Adrenal gland (tissue), 12 donors: Measurements from ENCODE around the gene STIM1. TPM values are rescaled to one million over a fixed set of nuclear protein-coding genes. Genes with fewer than 3 reads are reported as not detected.

Source experiments
- DNase-seq, 7 donors: peaks; one replicate each; pipeline ENCODE4 v3.0.0-alpha.2; 2019 to 2020
- H3K27ac ChIP-seq, 5 donors: fragments of 200-600 bp; sonication (generic) in 4 of 5; 1 replicate in 3 of 5; 2 replicates in 2 of 5; pipeline versions ENCODE4 v1.5.1 to v1.8.0; 2016 to 2020; ENCODE audit warnings: mild to moderate bottlenecking in 1 of 5
- H3K27me3 ChIP-seq: fragments of 200-600 bp; 2 replicates; pipeline ENCODE4 v1.8.0; 2021
- H3K36me3 ChIP-seq, 2 donors: fragments of 200-600 bp; replicated peaks in 1 of 2; 1 replicate in 1 of 2; 2 replicates in 1 of 2; pipeline versions ENCODE4 v1.5.1 to v1.8.0; 2018 to 2022
- H3K4me1 ChIP-seq, 2 donors: fragments of 200-600 bp; replicated peaks in 1 of 2; 1 replicate in 1 of 2; 2 replicates in 1 of 2; pipeline versions ENCODE4 v1.5.1 to v1.8.0; 2018 to 2021
- H3K4me3 ChIP-seq, 4 donors: fragments of 200-600 bp; sonication (generic) in 3 of 4; one replicate each; pipeline ENCODE4 v1.5.1; 2016 to 2018
- H3K9me3 ChIP-seq, 3 donors: fragments of 200-600 bp; sonication (generic) in 1 of 3; replicated peaks in 1 of 3; 1 replicate in 2 of 3; 2 replicates in 1 of 3; pipeline versions ENCODE4 v1.5.1 to v1.8.0; 2016 to 2021
- POLR2A ChIP-seq, 2 donors: fragments of 450-650 bp; IDR thresholded peaks; one replicate each; pipeline ENCODE4 v1.6.1; 2017; ENCODE audit warnings: antibody characterized with exemption in 2 of 2, mild to moderate bottlenecking in 2 of 2, moderate library complexity in 1 of 2
- whole genome bisulfite sequencing, 4 donors: extraction: QIAGEN DNeasy Blood & Tissue Kit in 2 of 4; methylation state at CpG; one replicate each; pipeline versions ENCODE4 v1.1.5 to v1.1.7; 2013 to 2017; 5-methylcytosine and 5-hydroxymethylcytosine counted together
- intact Hi-C, 2 donors: fragments of 100-400 bp; cut with DNase I; formaldehyde crosslinking; loops; one replicate each; pipeline versions ENCODE4 v1.14.1 to v1.15.0; 2022 to 2023
- polyA plus RNA-seq, 3 donors: library from polyadenylated mRNA; stranded (reverse); fragments of 200-250 nt in 2 of 3; fragments of 350-450 nt in 1 of 3; fragmentation: Illumina TruSeq in 1 of 3; extraction: RNeasy Lipid Tissue Mini Kit (QIAGEN cat#74804) in 1 of 3; gene quantifications; one replicate each; pipeline ENCODE4 v1.2.3, GENCODE V29; 2013 to 2014
- total RNA-seq, 9 donors: library from RNA; depleted of rRNA in 4 of 9; stranded (reverse); fragments of >200 nt in 4 of 9; fragments of 120-200 nt in 1 of 9; fragmentation: NEBNext Ultra II Directional in 1 of 9; extraction: Animal tissue kit (Norgen Biotek cat#: 25700) in 1 of 9; gene quantifications; one replicate each; pipeline versions ENCODE4 v1.1.0 to v1.2.4, GENCODE V29; 2013 to 2023
- TF ChIP-seq, protein P1 (sequence below), 6 experiments: fragments of 450-650 bp in 4 of 6; fragments of 200-600 bp in 2 of 6; sonication (generic) in 1 of 6; IDR thresholded peaks; 1 replicate in 5 of 6; 2 replicates in 1 of 6; pipeline versions ENCODE4 v1.5.1 to v1.8.0; 2016 to 2021; ENCODE audit warnings: antibody characterized with exemption in 6 of 6, mild to moderate bottlenecking in 2 of 6, moderate library complexity in 1 of 6
- donor health status: healthy with polysubstance abuse.
- donor health status: Bipolar disorder and iron deficiency.
- donor health status: DM: yes; HTN: yes; CAD: no.
- donor health status: DM: no; HTN: no; CAD: no.
- donor health status: DM: no; HTN: no; CAD: no.
- donor health status: DM: yes; HTN: yes; CAD: no.

STIM1 gene
- total and polyA plus RNA-seq, 12 donors, result 7.8 to 44.1 (median 32.5) TPM

DNA sequence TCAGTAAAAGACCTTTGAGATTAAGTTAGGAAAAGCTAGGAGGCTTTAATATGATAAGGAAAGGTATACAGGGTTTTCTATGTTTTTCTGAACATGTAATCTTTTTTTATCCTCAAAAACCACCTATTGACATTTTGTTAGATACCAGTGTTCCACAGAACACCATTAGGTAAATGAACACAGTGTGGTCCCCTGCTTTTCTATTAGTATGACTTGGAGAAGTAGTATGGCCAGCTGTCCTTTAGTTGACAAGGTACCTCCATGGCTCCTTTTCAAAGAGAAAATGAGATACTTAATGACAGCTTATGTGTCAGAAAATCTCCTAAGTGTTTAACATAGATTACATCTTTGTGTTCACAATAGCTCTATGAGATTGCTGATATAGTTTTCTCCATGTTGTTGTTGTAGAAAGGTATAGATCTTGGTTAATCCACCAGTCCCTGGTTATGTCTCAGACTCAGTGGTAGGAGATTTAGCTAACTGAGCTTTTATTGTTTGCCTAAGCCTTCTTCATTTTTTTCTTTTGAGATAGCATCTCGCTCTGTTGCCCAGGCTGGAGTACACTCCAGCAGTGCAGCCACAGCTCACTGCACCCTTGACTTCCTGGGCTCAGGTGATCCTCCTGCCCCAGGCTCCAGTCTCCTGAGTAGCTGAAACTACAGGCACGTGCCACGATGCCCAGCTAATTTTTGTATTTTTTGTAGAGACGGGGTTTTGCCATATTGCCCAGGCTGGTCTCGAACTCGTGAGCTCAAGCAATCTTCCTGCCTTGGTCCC lies 46.0 kb downstream of the STIM1 start:
- WGBS, 4 donors, result 90 to 97% (median 96%) methylated on average over 6 of the region's 6 CpGs

DNA sequence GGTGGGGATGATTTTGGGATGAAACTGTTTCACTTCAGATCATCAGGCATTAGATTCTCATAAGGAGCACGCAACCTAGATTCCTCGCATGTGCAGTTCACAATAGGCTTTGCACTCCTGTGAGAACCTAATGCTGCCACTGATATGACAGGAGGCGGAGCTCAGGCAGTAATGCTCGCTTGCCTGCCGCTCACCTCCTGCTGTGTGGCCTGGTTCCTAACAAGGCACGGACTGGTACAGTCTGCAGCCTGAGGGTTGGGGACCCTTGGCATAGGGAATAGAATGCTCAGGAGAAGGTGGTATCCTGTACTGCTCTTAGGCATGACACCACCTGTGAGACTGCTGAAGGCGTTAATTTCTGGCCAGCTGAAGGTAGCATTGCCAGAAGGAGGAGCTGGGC lies 47.0 kb downstream of the STIM1 start:
- Histone ChIP-seq H3K27ac (no peak overlapping the region), H3K4me3 (no peak overlapping the region), H3K36me3 (no peaks in the 10 kb centered on the region), H3K9me3 (no peaks in the 10 kb centered on the region), H3K27me3 (no peaks in the 10 kb centered on the region), H3K4me1 (peaks cover 0 to 36% of the 10 kb centered on the region in 2 donors)
- 91 to 94% (median 94%) methylated on average over 7 of the region's 7 CpGs for WGBS, 4 donors
- DNase-seq, result no peak
- intact Hi-C loops, result no loop called here
- TF ChIP-seq, protein P1, sequence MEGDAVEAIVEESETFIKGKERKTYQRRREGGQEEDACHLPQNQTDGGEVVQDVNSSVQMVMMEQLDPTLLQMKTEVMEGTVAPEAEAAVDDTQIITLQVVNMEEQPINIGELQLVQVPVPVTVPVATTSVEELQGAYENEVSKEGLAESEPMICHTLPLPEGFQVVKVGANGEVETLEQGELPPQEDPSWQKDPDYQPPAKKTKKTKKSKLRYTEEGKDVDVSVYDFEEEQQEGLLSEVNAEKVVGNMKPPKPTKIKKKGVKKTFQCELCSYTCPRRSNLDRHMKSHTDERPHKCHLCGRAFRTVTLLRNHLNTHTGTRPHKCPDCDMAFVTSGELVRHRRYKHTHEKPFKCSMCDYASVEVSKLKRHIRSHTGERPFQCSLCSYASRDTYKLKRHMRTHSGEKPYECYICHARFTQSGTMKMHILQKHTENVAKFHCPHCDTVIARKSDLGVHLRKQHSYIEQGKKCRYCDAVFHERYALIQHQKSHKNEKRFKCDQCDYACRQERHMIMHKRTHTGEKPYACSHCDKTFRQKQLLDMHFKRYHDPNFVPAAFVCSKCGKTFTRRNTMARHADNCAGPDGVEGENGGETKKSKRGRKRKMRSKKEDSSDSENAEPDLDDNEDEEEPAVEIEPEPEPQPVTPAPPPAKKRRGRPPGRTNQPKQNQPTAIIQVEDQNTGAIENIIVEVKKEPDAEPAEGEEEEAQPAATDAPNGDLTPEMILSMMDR (IDR thresholded peaks at IDR 0.05), result no peak
- TF ChIP-seq POLR2A (IDR thresholded peaks at IDR 0.05), result no peak

More for the DNA sequence above, 46.0 kb downstream of the STIM1 start:
- intact Hi-C loops, result no loop called here
- Histone ChIP-seq H3K4me3 (no peak overlapping the region), H3K27me3 (no peaks in the 10 kb centered on the region), H3K27ac (no peak overlapping the region), H3K4me1 (peaks cover 0 to 36% of the 10 kb centered on the region in 2 donors), H3K9me3 (no peaks in the 10 kb centered on the region), H3K36me3 (no peaks in the 10 kb centered on the region)
- no peak for DNase-seq
- no peak for TF ChIP-seq POLR2A (IDR thresholded peaks at IDR 0.05)
- TF ChIP-seq, protein P1 (IDR thresholded peaks at IDR 0.05), result no peak

DNA sequence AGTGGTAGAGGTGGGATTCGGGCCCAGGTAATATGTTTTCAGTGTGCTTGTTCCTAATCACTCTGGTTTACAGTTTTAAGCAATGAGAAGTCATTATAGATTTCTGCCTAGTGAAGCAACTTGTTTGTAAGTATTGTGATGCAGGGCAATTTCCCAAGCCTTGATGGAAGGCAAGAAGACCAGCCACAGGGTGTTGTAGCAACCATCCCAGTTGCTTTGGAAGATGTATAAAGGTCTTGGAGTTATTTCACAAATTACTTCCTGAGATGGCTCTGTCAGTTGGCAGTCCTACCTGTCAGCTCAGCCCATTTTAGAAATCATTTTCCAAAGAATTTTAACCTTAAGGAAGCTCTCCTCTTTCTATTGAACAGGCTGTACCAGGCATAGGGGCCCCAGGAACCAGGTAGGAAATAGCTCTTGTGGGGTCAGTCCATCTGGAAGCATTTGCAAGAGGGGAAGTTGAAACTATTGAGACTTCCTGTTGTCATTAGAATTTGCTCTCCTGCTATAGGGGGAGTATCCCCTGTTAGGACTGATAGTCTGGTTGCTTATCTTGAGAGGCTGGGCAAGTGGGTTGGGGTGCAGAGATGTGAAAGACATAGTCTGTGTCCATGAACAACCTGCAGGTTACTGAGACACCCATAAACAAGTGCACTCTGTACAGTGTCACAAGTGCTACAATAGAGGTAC lies 47.9 kb downstream of the STIM1 start:
- intact Hi-C loops, result no loop called here
- peaks cover 0 to 36% of the 10 kb centered on the region in 2 donors for H3K4me1 ChIP-seq
- H3K9me3 ChIP-seq, result no peaks in the 10 kb centered on the region
- H3K36me3 ChIP-seq, result no peaks in the 10 kb centered on the region
- H3K27ac ChIP-seq, result no peak overlapping the region
- no peak for DNase-seq
- H3K27me3 ChIP-seq, result no peaks in the 10 kb centered on the region
- H3K4me3 ChIP-seq, result no peak overlapping the region
- no peak for TF ChIP-seq POLR2A (IDR thresholded peaks at IDR 0.05)
- WGBS, 4 donors, result 83 to 96% (median 93%) methylated on average over 1 of the region's 1 CpG

DNA sequence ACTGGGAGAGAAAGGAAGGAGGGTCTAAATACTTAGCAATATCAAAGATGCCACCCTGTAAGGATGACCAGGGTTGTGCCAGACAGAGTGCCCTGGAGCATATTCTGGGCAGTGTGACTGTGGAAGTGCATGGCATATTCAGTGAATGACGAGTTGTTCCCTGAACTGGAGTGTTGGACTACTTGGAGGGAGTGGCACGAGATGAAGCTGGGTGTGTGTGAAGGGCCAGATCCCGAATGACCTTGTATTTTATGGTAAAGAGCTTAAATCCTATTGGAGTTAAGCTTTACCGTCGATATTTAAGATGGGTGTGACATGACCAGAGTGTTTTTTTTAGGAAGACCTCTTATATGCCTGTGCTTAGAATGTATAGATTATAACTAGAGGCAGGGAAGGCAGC lies 48.8 kb downstream of the STIM1 start:
- no peak for TF ChIP-seq POLR2A (IDR thresholded peaks at IDR 0.05)
- TF ChIP-seq, protein P1 (IDR thresholded peaks at IDR 0.05), result no peak
- DNase-seq, result no peak
- H3K27me3 ChIP-seq, result no peaks in the 10 kb centered on the region
- no peak overlapping the region for H3K27ac ChIP-seq
- WGBS, 4 donors, result 80 to 90% (median 88%) methylated on average over 5 of the region's 5 CpGs
- H3K4me3 ChIP-seq, result no peak overlapping the region
- intact Hi-C loops, result no loop called here
- no peaks in the 10 kb centered on the region for H3K9me3 ChIP-seq
- H3K36me3 ChIP-seq, result no peaks in the 10 kb centered on the region
- peaks cover 4 to 36% of the 10 kb centered on the region in 2 donors for H3K4me1 ChIP-seq
